Spleen (tissue), 7 donors: ENCODE results near the gene AKAP11.

Experiments
- CTCF ChIP-seq, 11 experiments: fragments of 200-600 bp in 7 of 11; fragments of 450-650 bp in 4 of 11; sonication (generic) in 4 of 11; IDR thresholded peaks in 8 of 11; conservative IDR thresholded peaks in 3 of 11; 1 replicate in 7 of 11; 2 replicates in 4 of 11; pipeline versions ENCODE4 v1.4.0 to v1.8.0; 2016 to 2021; ENCODE audit warnings: antibody characterized with exemption in 11 of 11, inconsistent platforms in 4 of 11, mild to moderate bottlenecking in 1 of 11
- POLR2A ChIP-seq, 3 donors: fragments of 450-650 bp; IDR thresholded peaks; one replicate each; pipeline ENCODE4 v1.5.1; 2017; ENCODE audit warnings: antibody characterized with exemption in 3 of 3, mild to moderate bottlenecking in 1 of 3
- donor health status: DM: no; HTN: no; CAD: no; lungs with moderate emphysema.
- donor health status: DM: no; HTN: no; CAD: no.
- donor health status: DM: no; HTN: no; CAD: no.

GRCh38 chr13:42239644-42240043 is 32.3 kb upstream of the AKAP11 start:
- TF ChIP-seq CTCF (IDR thresholded peaks at IDR 0.05 in 8 of 11, conservative IDR thresholded peaks at IDR 0.05 in 3 of 11) (no peak), POLR2A (IDR thresholded peaks at IDR 0.05) (no peak)
